ENCODE measurements around the gene PLBD1.
A peak's percentile ranks its signal among the peaks of the same experiment; 100 is the strongest.

Gene PLBD1, protein sequence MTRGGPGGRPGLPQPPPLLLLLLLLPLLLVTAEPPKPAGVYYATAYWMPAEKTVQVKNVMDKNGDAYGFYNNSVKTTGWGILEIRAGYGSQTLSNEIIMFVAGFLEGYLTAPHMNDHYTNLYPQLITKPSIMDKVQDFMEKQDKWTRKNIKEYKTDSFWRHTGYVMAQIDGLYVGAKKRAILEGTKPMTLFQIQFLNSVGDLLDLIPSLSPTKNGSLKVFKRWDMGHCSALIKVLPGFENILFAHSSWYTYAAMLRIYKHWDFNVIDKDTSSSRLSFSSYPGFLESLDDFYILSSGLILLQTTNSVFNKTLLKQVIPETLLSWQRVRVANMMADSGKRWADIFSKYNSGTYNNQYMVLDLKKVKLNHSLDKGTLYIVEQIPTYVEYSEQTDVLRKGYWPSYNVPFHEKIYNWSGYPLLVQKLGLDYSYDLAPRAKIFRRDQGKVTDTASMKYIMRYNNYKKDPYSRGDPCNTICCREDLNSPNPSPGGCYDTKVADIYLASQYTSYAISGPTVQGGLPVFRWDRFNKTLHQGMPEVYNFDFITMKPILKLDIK

GRCh38 chr12:14567351-14568162 is at the start of gene PLBD1:
Gene PLBD1 (minus strand): TSS chr12:14567883. CDS start chr12:14567696, 187 bp downstream.
- peak in 1 of 2 donors; percentile 5 for DNase-seq

DNA sequence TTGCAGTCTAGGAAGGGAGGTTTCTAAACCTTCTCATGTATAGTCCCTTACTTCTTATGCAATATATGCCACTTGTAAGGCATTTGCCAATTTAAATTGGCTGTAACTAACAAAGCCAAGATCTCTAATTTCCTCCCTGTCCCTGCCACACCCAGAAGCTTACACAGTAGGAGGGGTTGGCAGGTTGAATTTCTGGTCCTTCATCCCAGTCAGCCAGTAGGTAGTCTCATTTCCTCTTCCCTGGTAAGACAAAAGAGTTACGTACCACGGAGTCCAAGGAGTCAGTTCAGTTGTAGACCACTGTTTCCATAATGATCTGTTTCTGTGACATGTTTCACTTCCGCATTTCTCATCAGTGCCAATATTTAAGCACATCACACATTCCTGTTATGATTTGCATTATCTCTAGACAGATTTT is 47.0 kb upstream of the PLBD1 start:
- DNase-seq: no peak

- DNase-seq: no peak
Observed at GRCh38 chr12:14613718-14614117, 46.0 kb upstream of the PLBD1 start.

DNA sequence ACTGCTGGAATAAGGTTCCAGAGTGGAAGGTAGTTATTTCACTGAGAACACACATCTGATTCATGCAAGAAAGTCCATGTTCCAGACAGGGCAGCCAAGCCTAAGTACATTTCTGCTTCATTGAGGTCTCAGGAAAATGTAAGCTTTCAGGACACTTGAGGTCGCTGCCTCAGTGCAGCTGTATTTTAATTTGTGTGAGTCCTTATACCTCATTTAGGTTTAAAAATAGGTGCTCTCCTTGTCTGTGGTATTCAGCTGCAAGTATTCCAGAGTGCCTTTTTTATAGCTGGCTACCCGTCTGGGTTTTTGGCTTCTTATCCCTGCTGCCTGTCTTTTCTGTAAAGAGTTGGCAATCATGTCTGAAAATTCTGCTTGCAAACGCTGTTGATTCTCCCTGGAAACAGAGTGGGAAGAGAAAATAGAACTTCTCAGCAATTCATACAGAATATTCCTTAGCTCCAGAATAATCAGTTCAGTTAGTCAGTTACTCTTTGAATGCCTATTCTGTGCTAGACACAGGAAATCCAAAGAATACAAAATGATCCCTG is 45.3 kb upstream of the PLBD1 start:
- no peak for DNase-seq

- no peak for DNase-seq
Observed at GRCh38 chr12:14612250-14612649, 44.6 kb upstream of the PLBD1 start.

- no peak for DNase-seq
Observed at GRCh38 chr12:14611640-14612203, 44.0 kb upstream of the PLBD1 start.

DNA sequence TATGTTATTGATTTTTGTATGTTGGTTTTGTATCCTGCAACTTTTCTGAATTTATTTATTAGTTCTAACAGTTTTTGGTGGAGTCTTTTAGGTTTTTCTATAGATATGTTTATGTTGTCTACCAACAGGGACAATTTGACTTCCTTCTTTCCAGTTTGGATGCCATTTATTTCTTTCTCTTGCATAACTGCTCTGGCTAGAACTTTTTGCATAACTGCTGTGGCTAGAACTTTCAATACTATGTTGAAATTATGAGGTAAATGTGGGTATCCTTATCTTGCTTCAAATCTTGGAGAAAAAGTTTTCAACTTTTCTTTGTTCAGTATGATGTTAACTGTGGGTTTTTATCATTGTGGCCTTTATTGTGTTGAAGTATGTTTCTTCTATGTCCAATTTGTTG is 39.9 kb upstream of the PLBD1 start:
- no peak for DNase-seq

GRCh38 chr12:14605401-14605989 is 37.8 kb upstream of the PLBD1 start:
- no peak for DNase-seq

DNA sequence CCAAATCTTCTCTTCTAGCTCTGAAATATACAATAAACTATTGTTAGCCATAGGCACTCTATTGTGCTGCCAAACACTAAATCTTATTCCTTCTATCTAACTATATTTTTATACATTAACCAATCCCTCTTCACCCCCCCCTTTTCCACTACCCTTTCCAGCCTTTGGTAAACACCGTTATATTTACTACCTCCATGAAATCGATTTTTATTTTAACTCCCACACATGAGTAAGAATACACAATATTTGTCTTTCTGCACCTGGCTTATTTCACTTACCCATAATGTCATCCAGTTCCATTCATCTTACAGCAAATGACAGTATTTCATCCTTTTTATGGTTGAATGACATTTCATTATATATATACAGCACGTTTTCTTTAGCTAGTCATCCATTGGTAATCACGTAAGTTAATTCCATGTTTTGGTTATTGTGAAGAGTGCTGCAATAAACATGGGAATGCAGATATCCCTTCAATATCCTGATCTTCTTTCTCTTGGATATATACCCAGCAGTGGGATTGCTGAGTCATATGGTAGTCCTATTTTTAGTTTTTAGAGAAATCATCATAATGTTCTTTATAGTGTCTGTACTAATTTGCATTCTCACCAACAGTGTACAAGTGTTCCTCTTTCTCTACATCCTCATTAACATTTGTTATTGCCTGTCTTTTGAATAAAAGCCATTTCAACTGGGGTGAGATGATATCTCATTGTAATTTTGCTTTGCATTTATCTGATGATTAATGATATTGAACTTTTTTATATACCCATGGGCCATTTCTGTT is 34.2 kb upstream of the PLBD1 start:
- DNase-seq: no peak

- no peak for DNase-seq
Observed at GRCh38 chr12:14597480-14597879, 29.8 kb upstream of the PLBD1 start.

DNA sequence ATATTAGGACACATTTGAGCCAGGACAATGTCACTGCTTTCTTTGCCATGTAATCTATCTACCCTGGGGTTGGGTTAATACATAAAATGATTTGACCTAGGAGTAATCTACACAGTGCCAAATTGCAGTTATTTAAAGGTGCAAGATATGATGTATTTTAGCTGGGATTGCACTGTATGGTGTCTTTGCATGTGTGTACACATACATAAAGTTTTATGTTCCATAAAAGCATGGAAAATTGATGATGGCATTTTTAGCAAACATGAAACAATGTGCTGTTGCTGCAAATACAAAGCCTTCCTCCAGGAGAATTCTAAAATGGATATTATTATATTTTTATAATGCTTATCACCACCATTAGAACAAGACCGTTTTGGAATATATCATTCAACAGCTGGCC is 24.0 kb upstream of the PLBD1 start:
- no peak for DNase-seq

GRCh38 chr12:14589169-14590004 is 21.7 kb upstream of the PLBD1 start:
- no peak for DNase-seq

DNA sequence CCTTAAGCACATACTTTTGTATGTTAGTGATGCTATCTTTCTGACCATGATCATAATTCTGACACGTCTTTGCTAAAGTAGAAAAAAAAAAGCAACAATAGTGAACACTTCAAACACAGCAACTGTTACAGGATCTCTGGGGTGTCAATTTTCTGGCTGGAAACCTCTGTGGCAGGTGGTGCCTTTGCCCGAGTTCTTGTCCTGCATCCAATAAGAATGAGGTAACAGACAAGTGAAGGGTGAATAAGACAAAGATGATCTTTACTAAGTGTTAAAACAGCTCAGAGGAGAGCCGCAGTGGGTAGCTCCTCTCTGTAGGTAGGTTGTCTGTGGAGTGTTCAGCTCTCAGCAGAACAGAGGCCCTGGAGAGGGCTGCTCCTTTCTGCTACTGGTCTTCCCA is 20.9 kb upstream of the PLBD1 start:
- DNase-seq: no peak

DNA sequence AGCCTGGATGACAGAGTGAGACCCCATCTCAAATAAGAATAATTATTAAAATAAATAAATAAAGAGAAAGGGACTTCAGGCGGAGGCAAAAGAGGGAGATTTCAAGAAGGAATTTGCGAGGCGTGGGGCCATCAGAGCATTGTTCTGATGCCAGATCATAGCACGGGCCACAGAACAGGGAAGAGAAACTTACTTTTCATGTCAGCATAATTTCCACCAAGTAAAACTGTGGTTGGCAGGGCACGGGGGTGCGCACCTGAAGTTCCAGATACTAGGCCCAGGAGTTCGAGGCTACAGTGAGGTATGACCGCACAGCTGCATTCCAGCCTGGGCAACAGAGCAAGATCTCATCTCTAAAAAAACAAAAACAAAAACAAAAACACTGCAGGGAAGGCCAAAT is 11.0 kb upstream of the PLBD1 start:
- DNase-seq: no peak

GRCh38 chr12:14577344-14577743 is 9.7 kb upstream of the PLBD1 start:
- no peak for DNase-seq

DNA sequence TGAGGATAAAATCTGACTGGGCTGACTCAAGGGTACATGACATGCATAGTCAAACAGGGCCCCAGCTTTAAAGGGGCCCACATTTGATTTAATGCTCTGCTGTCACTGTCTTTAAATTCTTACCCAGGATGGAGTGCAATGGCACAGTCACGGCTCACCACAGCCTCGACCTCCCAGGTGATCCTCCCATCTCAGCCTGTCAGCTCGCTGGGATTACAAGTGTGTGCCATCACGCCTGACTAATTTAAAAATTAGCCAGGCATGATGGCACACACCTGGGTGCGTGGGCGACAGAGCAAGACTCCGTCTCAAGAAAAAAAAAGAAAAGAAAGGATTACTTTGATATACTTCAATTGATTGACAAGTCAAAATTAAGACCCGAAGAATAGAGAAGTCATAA is 9.2 kb upstream of the PLBD1 start:
- no peak for DNase-seq

- no peak for DNase-seq
Observed at GRCh38 chr12:14575585-14575984, 7.9 kb upstream of the PLBD1 start.

DNA sequence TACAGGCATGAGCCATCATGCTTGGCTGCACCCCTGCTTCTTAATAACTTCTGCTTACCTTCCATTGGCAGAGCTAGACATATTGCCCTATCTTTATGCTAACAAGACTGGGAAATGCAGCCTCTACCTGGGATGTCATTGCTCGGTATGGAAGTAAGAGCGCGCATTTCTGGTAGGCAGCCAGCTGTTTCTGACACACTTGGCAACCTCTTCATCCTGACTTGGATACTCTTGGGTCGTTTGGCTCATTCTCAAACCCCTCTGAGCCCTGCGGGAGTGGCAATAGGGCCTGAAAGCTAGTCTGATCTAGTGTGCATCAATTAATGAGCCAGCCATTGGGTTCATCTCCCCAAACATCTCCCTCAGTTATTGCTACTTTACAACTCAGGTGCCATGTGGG is 5.4 kb upstream of the PLBD1 start:
- no peak for DNase-seq

DNA sequence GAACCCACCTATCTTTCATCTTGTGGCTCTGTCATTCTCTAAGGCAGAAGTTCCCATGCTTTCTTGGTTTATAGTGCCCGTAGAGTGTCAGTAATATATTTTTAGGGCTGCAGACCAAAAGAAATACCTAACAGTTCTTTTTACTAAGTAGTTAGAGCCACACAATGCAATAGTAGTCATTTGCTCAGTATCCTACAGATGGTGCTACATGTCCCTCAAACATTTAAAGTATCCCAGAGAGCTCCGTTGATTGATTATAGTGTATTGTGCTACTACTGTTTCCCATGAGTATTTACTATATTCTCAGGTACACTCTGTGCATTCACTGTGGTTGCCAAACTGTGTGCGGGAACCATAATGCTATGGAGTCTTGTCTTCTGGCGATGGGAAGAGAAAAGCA is 4.7 kb upstream of the PLBD1 start:
- no peak for DNase-seq

DNA sequence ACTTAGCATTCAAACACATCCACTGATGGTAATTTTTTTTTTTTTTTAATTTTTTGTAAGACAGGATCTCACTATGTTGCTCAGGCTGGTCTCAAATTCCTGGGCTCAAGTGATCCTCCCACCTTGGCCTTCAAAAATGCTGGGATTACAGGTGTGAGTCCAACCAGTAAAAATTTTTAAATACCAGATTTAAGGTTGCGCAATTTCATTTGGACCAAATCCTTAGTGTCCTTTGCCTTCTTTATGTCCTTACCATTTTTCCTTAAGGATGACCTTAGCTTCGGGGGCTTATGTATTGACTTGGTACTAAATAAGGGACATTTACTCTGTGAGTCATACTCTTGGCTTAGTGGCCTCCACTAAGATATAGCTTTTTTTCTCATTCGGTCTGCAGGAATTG is 4.1 kb upstream of the PLBD1 start:
- DNase-seq: no peak

- no peak for DNase-seq
Observed at GRCh38 chr12:14570231-14570630, 2.5 kb upstream of the PLBD1 start.

All from stimulated activated CD4-positive, alpha-beta T cell treated with anti-CD3 and anti-CD28 coated beads, Interleukin-2, amount 100 ng/mL, for 48 hours (primary cell).